HG02623 (cell line): Measurements from ENCODE around the gene C19orf47.
"Not testable (repeated sequence)": the region's sequence is repeated elsewhere in the genome, so short reads cannot be mapped to it uniquely, and the experiment has no call there.

ENCODE experiments used
- ATAC-seq: cut with Tn5 transposase; IDR thresholded peaks from one replicate; pipeline ENCODE4 v1.9.1; 2021; ENCODE audit warnings: moderate library complexity; ENCODE audit not compliant: unreplicated experiment

Gene C19orf47

DNA sequence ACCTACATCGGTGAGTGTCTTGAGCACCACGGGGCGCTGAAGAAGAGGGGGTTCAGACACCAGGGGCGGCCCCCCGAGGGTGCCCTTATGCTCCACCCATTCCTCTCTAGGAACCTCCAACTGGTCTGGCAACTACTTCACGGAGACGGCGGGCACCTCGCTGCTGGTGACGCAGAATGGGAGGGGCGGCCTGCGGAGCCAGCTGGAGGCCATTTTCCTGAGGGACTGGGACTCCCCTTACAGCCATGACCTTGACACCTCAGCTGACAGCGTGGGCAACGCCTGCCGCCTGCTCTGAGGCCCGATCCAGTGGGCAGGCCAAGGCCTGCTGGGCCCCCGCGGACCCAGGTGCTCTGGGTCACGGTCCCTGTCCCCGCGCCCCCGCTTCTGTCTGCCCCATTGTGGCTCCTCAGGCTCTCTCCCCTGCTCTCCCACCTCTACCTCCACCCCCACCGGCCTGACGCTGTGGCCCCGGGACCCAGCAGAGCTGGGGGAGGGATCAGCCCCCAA lies 29.7 kb upstream of the C19orf47 start:
- no peak for ATAC-seq

DNA sequence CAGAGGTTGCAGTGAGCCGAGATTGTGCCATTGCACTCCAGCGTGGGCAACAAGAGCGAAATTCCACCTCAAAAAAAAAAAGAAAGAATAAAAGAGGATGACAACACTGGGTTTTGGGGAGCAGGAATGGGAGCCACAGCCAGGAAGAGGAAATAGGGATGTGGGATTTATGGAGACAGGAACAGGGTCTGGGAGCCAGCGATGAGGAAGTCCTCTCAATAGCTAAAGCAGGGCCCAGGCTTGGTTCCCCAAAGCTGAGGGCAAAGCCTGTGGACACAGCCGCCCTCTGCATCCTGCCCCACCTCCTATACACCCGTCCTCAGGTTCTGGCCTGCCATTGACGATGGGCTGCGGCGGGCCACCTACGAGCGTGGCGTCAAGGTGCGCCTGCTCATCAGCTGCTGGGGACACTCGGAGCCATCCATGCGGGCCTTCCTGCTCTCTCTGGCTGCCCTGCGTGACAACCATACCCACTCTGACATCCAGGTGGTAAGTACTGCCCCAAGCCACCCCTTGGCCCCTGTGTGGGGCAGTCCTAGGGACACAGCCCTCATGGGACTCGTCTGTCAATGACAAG lies 28.2 kb upstream of the C19orf47 start:
- no peak for ATAC-seq

DNA sequence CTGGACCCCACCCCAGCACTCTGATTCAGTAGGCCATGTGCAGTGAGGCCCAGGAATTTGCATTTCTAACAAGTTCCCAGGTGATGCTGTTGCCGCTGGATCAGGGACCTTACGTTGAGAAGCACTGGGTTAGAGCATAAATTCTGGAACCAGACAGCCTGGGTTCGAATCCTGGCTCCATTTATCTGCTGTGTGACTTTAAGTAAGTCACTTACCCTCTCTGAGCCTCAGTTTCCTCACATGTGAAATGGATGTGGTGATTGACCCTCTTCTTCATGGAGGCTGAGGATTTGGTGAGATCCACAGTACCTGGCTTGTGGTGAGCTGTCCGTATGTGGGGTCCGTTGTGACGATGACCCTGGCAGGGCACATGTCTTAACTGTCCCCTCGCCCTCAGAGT lies 25.9 kb upstream of the C19orf47 start:
- ATAC-seq, result no peak

DNA sequence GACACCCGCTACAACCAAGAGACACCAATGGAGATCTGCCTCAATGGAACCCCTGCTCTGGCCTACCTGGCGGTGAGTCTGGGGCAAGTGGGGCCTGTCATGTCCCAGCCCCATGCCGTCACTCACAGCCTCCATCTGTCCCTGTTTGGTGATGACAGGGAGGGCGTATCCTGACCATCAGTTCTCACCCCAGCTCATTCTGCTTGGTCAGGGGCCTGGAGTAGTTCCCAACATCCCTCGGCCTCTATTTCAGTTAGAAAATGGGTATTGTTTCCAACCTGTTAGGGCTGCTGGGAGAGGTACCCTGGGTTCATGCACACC lies 23.6 kb upstream of the C19orf47 start:
- ATAC-seq, result no peak

DNA sequence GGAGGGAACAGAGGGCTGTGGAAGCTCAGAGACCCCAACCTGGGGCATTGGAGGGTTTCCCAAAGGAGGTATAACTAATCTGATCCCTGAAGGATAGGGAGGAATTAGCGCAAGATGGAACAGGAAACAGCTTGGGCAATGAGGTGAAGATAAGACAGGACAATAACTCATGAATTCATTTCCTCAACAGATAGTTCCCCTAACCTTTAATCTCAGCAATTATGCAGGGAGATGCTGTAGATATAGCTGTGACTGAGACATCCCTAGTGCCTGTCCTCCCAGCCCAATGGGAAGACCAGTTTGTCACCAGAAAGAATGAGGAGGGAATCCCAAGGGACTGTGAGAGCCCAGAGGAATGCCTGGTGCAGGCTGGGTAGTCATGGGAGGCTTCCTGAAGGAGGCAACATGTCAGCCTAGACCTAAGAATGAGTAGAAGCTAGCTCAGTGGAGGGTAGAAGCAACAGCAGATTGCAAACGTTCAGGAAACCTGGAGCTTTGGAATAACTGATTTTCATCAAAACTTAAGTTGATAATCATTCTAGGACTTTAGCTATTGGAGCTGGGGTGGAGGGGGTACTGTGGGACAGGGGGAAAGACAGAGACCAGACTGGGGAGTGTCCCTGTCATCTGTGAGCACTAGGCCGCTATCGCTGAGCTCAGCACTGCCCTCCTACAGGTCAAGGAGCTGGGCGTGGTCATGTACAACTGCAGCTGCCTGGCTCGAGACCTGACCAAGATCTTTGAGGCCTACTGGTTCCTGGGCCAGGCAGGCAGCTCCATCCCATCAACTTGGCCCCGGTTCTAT lies 23.0 kb upstream of the C19orf47 start:
- no peak for ATAC-seq

DNA sequence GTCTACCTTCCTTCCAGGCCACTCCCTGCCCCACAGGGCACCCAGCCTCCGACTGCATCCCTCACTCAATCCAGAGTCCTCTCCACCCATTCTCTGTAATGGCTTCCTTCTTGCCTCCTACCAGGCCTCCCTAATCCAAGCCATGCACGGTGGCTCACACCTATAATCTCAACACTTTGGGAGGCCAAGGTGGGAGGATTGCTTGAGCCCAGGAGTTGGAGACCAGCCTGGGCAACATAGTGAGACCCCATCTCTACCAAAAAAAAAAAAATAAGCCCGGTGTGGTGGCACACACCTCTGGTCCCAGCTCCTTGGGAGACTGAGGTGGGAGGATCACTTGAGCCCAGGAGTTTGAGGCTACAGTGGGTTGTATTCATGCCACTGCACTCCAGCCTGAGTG lies 22.1 kb upstream of the C19orf47 start:
- ATAC-seq, result not testable (repeated sequence)

DNA sequence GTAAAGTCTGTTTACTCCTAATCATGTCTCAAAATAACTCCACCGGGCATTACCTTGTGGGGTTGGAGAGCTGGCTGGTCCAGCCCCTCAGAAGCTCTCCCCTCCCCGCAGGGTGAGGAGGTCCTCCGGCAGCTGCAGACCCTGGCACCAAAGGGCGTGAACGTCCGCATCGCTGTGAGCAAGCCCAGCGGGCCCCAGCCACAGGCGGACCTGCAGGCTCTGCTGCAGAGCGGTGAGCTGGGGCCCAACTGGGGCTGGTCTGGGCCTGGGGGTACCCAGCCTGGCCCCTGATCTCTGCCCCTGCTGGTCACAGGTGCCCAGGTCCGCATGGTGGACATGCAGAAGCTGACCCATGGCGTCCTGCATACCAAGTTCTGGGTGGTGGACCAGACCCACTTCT lies 21.6 kb upstream of the C19orf47 start:
- no peak for ATAC-seq

DNA sequence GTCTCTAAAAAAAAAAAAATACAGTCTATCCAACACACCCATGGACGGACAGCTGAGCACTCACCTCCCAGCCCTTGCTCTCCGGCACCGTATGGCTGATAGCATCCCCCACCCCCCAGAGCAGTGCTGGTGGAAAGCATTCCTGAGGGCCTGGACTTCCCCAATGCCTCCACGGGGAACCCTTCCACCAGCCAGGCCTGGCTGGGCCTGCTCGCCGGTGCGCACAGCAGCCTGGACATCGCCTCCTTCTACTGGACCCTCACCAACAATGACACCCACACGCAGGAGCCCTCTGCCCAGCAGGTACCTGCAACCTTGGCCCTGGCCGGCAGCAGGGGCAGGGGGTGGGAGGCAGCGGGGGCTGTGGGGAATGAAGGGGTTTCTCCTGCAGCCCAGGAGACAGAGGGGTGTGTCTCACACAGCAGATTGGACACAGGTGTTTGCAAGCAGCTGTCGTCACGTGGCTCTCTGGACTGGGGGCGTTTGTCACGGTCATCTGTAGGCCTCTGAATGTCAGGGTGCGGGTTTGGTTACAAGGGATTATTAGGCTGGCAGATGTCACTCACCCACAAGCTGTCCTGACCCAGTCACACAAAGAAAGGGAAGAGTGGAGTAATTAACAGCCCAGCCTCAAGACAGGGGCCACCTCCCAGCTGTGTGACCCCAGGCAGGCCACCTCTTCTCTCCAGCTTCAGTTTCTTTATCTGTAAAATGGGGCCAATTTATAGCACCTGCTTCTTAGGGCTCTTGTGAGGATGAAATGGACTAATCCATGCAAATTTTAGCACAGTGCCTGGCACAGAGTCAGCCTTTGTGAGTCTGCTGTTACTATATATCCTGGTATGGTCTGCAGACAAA lies 19.6 kb upstream of the C19orf47 start:
- no peak for ATAC-seq

DNA sequence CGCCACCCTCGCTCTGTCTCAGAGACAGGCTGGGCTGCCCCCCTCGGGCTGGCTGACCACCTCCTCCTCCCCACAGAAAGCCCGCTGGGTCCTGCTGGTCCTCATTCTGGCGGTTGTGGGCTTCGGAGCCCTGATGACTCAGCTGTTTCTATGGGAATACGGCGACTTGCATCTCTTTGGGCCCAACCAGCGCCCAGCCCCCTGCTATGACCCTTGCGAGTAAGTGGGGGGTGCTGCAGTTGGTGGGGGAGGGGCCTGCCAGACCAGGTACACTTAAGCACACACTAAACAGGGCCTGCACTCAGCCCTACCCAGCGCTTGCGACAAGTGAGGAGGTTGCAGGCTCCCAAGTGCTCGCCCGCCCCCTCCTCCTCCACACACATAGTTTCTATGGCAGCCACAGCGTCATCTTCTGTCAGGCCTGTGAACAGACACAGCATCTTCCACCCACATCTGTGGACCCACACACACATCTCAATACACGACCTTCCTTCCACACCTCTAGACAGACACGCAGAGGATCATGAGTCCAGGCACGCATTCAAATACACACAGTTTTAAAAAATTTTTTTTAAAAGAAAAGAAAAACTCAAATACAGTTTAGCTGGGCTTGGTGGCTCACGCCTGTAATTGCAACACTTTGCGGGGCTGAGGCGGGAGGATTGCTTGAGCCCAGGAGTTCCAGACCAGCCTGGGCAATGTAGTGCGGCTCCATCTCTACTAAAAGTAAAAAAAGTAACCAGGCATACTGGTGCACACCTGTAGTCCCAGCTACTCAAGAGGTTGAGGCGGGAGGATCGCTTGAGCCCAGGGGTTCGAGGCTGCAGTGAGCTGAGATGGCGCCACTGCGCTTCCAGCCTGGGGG lies 18.7 kb upstream of the C19orf47 start:
- no peak for ATAC-seq

DNA sequence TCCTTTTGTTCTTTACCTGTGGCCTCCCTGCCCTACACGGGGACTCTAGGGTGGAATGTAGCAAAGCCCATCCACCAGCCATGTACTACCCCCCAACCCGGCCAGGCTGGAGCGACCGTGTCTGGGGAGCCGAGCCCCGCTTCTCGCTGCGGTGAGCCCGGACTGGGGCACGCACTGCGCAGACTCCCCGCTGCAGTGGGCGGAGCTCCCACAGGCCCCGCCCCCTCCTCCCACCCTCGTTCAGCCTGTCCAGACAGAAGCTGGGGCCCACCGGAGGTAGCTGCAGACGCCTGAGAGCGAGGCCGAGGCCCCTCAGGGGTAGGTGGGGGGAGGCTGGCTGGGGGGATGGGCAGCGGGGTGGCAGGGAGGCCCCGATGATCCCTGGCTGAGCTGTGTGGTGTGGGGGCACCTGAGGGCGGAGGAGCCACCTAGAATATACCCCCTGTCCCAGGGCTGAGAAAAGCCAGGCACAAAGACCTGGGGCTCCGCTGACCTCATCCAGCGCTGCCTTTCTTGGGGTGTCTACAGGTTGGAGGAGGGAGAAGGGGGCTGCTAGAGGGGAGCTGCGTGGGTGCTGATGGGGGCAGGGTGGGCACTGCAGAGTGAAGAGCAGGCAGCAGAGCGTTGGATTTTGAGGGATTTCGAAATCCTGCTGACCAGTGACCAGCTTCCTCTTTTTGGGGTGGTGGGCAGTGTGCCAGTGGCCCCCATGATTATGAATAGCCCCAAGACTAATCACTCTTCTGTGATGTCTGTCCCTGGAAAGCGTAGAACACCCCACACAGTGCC lies 17.6 kb upstream of the C19orf47 start:
- no peak for ATAC-seq

DNA sequence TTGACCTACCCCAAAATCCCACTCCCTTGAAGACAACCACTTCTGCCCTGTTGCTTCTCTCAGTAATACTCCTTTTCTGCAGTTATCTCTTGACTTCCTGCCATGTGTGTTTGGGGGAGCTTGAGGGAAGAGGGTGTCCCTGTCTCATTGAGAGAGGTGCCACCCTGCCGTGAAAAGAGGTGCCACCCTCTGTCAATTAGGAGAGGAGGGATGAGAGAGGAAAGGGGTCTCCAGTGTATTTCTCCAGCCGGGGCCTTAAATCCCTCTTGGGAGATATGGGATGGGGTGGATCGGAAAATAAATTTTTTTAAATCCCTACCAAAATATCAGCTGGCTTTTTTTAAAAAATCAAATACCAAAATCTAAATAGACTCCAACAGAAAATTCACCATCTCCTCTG lies 16.8 kb upstream of the C19orf47 start:
- no peak for ATAC-seq

DNA sequence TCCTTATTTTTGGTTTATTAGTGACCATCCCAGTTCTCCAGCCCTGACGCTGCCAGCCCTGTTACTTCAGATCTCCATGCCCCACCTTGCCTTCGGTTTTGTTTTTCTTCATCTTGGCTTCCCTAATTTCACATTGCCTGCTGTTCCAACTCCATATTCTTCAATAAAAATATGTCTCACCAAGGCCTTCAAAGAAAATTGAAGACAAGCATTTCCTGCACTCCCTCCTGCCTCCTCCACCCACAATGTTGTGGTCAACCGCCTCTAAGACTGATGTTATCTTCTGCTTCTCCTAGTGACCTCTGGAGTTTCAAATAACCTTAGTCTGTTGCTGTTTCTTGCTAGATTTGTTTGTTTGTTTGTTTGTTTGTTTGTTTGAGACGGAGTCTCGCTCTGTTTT lies 14.9 kb upstream of the C19orf47 start:
- no peak for ATAC-seq

DNA sequence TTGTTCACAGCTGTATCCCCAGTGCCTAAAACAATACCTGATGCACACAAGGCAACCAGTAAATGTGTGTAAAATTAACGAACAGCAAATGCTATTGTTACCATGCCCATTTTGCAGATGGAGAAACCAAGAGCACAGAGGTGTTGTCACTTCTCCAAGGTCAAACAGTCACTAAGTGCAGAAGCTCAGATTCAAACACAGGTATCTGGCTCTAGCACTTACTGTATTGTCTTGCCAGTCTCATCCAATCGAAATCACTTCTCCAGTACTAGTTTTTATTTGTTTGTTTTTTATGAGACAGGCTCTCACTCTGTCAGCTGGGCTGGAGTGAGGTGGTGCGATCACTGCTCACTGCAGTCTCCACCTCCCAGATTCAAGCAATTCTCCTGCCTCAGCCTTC lies 14.0 kb upstream of the C19orf47 start:
- no peak for ATAC-seq

DNA sequence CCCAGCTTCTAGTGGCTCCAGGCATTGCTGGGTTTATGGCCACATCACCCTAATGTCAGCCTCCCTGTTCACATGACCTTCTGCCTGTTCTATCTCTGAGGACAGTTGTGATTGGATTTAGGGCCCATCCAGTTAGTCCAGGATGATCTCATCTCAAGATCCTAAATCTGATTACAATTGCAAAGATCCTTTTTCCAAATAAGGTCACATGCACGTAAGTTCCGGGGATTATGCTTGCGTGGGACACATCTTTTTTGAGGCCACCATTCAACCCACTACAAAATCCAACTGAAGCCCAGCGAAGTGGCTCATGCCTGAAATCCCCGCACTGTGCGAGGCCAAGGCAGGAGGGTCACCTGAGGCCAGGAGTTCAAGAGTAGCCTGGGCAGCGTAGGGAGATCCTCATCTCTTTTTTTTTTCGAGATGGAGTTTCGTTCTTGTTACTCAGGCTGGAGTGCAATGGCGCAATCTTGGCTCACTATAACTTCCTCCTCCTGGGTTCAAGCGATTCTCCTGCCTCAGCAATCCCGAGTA lies 12.6 kb upstream of the C19orf47 start:
- ATAC-seq, result no peak

DNA sequence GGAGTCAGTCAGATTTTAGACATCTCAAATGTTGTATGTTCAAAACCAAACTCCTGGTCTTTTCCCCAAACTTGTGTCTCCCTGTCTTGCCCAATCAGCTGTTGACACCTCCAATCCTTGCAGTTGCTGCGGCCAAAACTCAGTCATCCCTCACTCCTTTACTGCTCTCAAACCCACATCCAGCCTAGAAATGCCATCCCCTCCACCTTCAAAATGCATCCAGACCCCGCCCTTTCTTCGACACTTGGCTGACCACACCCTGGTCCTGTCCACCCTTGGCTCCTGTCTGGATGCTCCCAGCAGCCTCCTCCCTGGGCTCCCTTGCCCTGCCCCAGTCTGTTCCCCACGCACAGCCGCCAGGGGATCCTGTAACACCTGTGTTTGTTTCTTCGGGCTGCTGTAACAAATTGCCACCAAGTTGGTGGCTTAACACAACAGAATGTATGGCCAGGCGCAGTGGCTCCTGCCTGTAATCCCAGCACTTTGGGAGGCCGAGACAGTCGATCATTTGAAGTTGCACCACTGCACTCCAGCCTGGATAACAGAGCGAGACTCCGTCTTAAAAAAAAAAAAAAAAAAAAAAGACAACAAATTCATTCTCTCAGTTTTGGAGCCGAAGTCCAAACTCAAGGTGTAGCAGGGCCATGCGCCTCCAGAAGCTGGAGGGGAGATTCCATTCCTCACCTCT lies 12.0 kb upstream of the C19orf47 start:
- no peak for ATAC-seq

DNA sequence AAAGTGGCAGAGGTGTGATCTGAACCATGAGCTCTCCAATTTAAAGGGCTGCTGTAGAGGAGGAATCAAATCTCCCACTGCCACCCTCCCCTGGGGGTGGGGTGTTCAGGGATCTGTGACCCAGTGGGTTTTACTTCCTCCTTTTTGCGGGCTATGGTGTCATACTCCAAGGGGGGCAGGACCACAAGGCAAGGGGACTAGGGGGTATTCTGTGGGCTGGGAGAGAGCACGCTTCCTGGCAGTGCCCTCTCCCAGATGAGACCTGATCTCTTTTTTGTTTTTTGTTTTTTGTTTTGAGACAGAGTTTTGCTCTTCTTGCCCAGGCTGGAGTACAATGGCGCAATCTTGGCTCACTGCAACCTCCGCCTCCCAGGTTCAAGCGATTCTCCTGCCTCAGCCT lies 10.6 kb upstream of the C19orf47 start:
- no peak for ATAC-seq

DNA sequence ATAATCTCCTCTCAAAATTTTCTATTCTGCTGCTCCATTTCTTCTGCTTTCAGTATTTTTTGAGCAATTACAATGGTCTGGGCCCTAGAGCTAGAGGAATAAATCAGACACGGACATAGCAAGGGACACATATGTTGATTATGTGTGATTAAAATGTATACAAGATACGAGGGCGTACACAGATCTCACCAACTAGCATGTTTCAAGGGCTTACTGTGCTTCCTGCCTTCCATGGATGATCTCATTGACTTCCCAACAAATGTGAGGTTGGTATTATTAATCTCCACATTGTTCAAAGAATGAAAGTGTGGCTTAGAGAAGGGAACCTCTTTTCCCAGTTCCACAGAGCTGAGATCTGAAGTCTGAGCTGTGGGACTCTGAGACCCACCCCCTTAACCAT lies 9.4 kb upstream of the C19orf47 start:
- no peak for ATAC-seq

DNA sequence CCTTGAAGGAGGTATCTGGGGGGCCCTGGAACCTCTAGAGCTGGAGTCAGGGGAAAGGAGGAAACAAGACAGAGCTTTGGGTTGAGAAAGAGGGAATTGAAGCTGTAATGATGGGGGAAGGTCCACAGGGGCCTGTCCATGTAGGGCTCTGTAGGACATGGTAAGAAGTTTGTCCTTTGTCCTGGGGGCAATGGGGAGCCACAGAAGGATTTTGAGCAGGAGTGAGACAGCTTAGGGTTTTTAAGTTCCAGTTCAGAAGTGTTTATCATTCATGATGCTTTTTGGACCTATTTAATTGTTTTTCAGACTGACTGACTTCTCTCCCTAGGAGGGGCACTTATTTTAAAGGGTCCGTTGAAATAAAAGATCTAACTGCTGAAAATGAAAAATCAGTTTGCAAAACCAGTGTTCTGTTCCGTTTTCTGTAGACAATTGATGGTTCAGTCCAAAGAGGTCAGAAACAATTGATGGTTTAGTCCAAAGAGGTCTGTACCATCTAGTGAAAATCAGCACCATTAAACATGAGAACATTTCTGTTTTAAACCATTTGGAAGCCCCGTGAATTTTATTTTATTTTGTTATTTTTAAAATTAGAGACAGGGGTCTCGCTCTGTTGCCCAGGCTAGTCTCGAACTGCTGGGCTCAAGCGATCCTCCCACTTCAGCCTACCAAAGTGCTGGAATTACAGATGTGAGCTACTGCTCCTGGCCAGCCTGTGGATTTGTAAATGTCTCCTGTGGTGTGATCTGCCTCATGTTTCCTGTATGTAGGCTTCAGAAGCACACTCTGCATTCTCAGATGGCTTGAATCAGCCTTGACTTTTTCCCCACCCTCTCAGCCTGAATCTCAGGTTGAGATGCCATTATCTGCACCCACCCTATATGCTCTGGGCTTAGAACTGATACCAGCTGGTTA lies 8.7 kb upstream of the C19orf47 start:
- no peak for ATAC-seq
